ENCODE measurements around the gene CHMP4A.
"Not testable (repeated sequence)": the region's sequence is repeated elsewhere in the genome, so short reads cannot be mapped to it uniquely, and the experiment has no call there.

Gene CHMP4A

DNA sequence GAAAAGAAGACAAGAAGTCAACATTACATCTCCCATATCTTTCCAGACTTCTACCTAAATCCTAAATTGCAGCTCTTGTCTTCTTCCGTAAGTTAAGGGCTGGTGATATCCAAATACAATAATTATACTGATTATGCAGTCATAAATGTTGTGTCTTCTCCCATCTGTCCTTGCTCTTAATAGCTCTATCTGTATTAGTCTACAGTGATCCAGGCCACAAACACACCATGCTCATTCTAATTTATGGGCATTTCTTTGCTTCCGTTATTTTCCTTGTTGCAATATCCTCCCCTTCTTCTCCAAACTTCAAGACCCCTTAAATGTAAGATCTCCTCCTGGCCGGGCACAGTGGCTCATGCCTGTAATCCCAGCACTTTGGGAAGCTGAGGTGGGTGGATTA lies 6.2 kb upstream of the CHMP4A start:
- POLR2A ChIA-PET, result interaction anchor here (1.2 kb wide), 1 partner anchor 77 kb away, joined by 3 read pairs; no protein-coding TSS in a partner anchor
- H3K4me3 ChIP-seq (ENCODE audit: low read depth, low read length), result no peak overlapping the region
- CTCF ChIA-PET, result interaction anchor here (0.7 to 4.2 kb wide), 7 partner anchors 24 to 161 kb away, joined by 3 to 38 read pairs (median 8); partner anchors contain the start of genes CIDEB and RABGGTA
- DNase-seq (ENCODE audit: low read depth, low spot score), result no peak
- TF ChIP-seq, protein P1, sequence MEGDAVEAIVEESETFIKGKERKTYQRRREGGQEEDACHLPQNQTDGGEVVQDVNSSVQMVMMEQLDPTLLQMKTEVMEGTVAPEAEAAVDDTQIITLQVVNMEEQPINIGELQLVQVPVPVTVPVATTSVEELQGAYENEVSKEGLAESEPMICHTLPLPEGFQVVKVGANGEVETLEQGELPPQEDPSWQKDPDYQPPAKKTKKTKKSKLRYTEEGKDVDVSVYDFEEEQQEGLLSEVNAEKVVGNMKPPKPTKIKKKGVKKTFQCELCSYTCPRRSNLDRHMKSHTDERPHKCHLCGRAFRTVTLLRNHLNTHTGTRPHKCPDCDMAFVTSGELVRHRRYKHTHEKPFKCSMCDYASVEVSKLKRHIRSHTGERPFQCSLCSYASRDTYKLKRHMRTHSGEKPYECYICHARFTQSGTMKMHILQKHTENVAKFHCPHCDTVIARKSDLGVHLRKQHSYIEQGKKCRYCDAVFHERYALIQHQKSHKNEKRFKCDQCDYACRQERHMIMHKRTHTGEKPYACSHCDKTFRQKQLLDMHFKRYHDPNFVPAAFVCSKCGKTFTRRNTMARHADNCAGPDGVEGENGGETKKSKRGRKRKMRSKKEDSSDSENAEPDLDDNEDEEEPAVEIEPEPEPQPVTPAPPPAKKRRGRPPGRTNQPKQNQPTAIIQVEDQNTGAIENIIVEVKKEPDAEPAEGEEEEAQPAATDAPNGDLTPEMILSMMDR (IDR thresholded peaks at IDR 0.05; ENCODE audit: insufficient read depth, low read length, missing control alignments), result no peak

GRCh38 chr14:24219080-24219479 lies 5.8 kb upstream of the CHMP4A start:
- POLR2A ChIA-PET, result no interaction called here
- no peak for DNase-seq (ENCODE audit: low read depth, low spot score)
- TF ChIP-seq, protein P1 (IDR thresholded peaks at IDR 0.05; ENCODE audit: insufficient read depth, low read length, missing control alignments), result no peak
- no peak overlapping the region for H3K4me3 ChIP-seq (ENCODE audit: low read depth, low read length)
- CTCF ChIA-PET, result interaction anchor here (0.9 to 4.2 kb wide), 5 partner anchors 24 to 89 kb away, joined by 3 to 38 read pairs (median 8); partner anchors contain the start of genes CIDEB and RABGGTA

DNA sequence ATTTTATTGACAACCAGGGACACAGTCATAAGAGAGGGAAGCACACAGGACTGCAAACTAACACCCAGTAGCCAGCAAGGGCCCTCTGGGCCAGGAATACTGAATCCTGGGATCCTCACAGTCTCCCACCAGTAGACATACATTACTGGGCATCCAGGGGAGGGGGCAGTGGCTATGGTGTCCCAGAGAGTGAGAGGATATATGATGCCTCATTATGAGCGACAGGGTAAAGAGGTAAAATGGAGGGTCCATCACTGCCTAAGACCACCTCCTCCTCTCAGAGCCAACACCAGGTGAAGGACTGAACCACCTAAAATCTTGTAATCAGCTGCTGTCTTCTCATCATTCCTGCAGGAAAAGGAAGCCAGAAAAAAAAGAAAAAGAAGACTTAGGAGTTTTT lies 3.6 kb upstream of the CHMP4A start:
- CTCF ChIA-PET, result interaction anchor here (1.3 to 5.3 kb wide), 8 partner anchors 11 to 91 kb away, joined by 3 to 89 read pairs (median 6); partner anchors contain the start of genes CIDEB, DHRS1, LTB4R2 and NOP9
- H3K4me3 ChIP-seq (ENCODE audit: low read depth, low read length); DNase-seq (ENCODE audit: low read depth, low spot score); POLR2A ChIA-PET: not testable (repeated sequence)

GRCh38 chr14:24216345-24216699 lies 3.0 kb upstream of the CHMP4A start:
- H3K4me3 ChIP-seq (ENCODE audit: low read depth, low read length), result peak overlapping the region; percentile 90

DNA sequence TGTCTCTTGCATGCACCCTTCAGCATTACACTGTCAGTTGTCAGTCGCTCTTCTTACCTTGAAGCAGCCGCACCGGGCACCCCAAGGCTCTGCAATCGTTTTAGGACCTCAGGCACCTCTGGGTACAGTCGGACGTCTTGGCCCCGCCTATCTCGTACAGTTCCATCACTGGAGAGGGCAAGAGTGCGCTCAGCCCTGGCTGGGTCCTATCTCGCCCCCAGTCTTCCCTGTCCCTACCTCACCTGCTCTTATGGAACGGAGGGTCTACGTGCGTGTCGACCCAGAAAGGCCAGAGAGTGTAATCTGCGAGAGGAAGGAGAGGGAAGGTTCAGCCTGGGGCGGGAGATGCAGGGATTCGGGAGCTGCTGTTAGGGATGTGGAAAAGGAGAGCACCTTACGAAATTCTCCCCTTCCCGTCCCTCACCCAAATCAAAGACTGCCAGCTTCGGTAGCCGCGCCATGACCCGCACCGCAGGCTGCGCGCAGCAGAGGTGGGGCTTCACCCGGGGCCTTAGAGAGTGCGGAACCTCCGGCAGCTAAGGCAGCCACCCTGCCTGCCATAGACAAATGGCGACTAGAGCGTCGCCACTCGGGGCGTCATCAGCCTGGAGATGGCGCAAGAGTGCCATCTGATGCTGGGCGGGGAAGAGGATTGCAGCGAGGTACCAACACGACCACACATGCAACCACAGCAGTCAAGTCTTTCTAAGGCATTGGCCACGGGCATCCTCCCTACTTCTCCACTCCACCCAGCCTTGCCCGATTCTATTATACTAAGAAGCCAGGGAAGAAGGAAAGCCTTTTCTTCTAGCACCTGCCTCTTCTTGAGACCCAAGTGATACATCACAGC lies 2.4 kb upstream of the CHMP4A start, which contains the start of gene MDP1:
TSS of gene MDP1 (minus strand) at position 572 of the 850 bp plus-strand sequence. CDS start at position 461, 111 bp downstream.
- H3K4me3 ChIP-seq (ENCODE audit: low read depth, low read length), result peak within 1 kb of the TSS; percentile 90
- POLR2A ChIA-PET, result interaction anchor here (0.7 to 1.4 kb wide), 5 partner anchors 9 to 158 kb away, joined by 3 to 5 read pairs (median 3); partner anchors contain the start of genes PCK2 and TINF2
- CTCF ChIA-PET, result interaction anchor here (0.7 to 5.3 kb wide), 16 partner anchors 9 to 220 kb away, joined by 3 to 89 read pairs (median 5); partner anchors contain the start of genes CIDEB, DHRS1, GMPR2 and LTB4R2
- DNase-seq (ENCODE audit: low read depth, low spot score), result peak; percentile 33
- TF ChIP-seq, protein P1 (IDR thresholded peaks at IDR 0.05; ENCODE audit: insufficient read depth, low read length, missing control alignments), result peak; percentile 70

More at GRCh38 chr14:24216345-24216699, 3.0 kb upstream of the CHMP4A start:
- POLR2A ChIA-PET, result interaction anchor here (0.7 to 1.4 kb wide), 5 partner anchors 10 to 159 kb away, joined by 3 to 5 read pairs (median 3); partner anchors contain the start of genes PCK2 and TINF2
- CTCF ChIA-PET, result interaction anchor here (0.8 to 5.3 kb wide), 16 partner anchors 8 to 117 kb away, joined by 3 to 89 read pairs (median 5); partner anchors contain the start of genes CIDEB, DHRS1, GMPR2 and LTB4R2
- DNase-seq (ENCODE audit: low read depth, low spot score), result no peak
- TF ChIP-seq, protein P1 (IDR thresholded peaks at IDR 0.05; ENCODE audit: insufficient read depth, low read length, missing control alignments), result no peak

- ChIA-PET POLR2A (interaction anchor here (0.6 to 2.9 kb wide), 8 partner anchors 10 to 99 kb away, joined by 3 to 26 read pairs (median 4); partner anchors contain the start of genes DHRS1, NOP9, RABGGTA and TINF2), CTCF (interaction anchor here (0.6 to 5.3 kb wide), 20 partner anchors 8 to 243 kb away, joined by 3 to 89 read pairs (median 4); partner anchors contain the start of genes CIDEB, DHRS1, LTB4R2 and NOP9)
- TF ChIP-seq, protein P1 (IDR thresholded peaks at IDR 0.05; ENCODE audit: insufficient read depth, low read length, missing control alignments), result no peak
- H3K4me3 ChIP-seq (ENCODE audit: low read depth, low read length), result peak overlapping the region; percentile 88
- no peak for DNase-seq (ENCODE audit: low read depth, low spot score)
Measured at GRCh38 chr14:24213866-24214662, 776 bp upstream of the CHMP4A start.
